GM18502 (cell line): ENCODE results near the gene CAVIN2.
A peak's percentile ranks its signal among the peaks of the same experiment; 100 is the strongest.
"Not testable (repeated sequence)": the region's sequence is repeated elsewhere in the genome, so short reads cannot be mapped to it uniquely, and the experiment has no call there.

ENCODE experiments used
- ATAC-seq: cut with Tn5 transposase; IDR thresholded peaks from one replicate; pipeline ENCODE4 v1.9.1; 2021; ENCODE audit warnings: mild to moderate bottlenecking; ENCODE audit not compliant: unreplicated experiment, poor library complexity

Gene CAVIN2

GRCh38 chr2:191803007-191803406 is 43.9 kb downstream of the CAVIN2 start:
- no peak for ATAC-seq

- no peak for ATAC-seq
These were observed 44.7 kb downstream of the CAVIN2 start for GRCh38 chr2:191802180-191802579.

- ATAC-seq, result no peak
These were observed 46.0 kb downstream of the CAVIN2 start for GRCh38 chr2:191800874-191801273.

- ATAC-seq, result no peak
These were observed 47.4 kb downstream of the CAVIN2 start for GRCh38 chr2:191799526-191799925.

GRCh38 chr2:191797942-191798876 is 48.7 kb downstream of the CAVIN2 start:
- ATAC-seq, result no peak

- no peak for ATAC-seq
These were observed 49.4 kb downstream of the CAVIN2 start for GRCh38 chr2:191797500-191797899.

- no peak for ATAC-seq
These were observed 51.2 kb downstream of the CAVIN2 start for GRCh38 chr2:191795715-191796114.

GRCh38 chr2:191791953-191792560 is 54.8 kb downstream of the CAVIN2 start:
- no peak for ATAC-seq

GRCh38 chr2:191790737-191791136 is 56.2 kb downstream of the CAVIN2 start:
- no peak for ATAC-seq

- ATAC-seq, result peak; percentile 42
These were observed 57.1 kb downstream of the CAVIN2 start for GRCh38 chr2:191789796-191790195.

GRCh38 chr2:191786694-191787093 is 60.2 kb downstream of the CAVIN2 start:
- ATAC-seq, result no peak

GRCh38 chr2:191785651-191786050 is 61.2 kb downstream of the CAVIN2 start:
- not testable (repeated sequence) for ATAC-seq
